Tibial nerve (tissue), 4 donors: ENCODE measurements around the gene EFNA5. TPM values are rescaled to one million over a fixed set of nuclear protein-coding genes. Genes with fewer than 3 reads are reported as not detected.

Source experiments
- DNase-seq, 2 donors: peaks; one replicate each; pipeline ENCODE4 v3.0.0-alpha.2; 2019; ENCODE audit warnings: low spot score in 2 of 2
- H3K27ac ChIP-seq, 4 donors: fragments of 200-600 bp; sonication (generic) in 3 of 4; one replicate each; pipeline ENCODE4 v1.5.1; 2017 to 2019; ENCODE audit warnings: mild to moderate bottlenecking in 1 of 4
- H3K27me3 ChIP-seq, 2 donors: fragments of 200-600 bp; sonication (generic) in 1 of 2; one replicate each; pipeline versions ENCODE4 v1.5.1 to v1.6.0; 2017 to 2019
- H3K36me3 ChIP-seq, 3 donors: fragments of 200-600 bp; sonication (generic); one replicate each; pipeline ENCODE4 v1.5.1; 2018 to 2019
- H3K4me1 ChIP-seq, 4 donors: fragments of 200-600 bp; sonication (generic) in 3 of 4; one replicate each; pipeline ENCODE4 v1.5.1; 2017 to 2019
- H3K4me3 ChIP-seq, 4 donors: fragments of 200-600 bp; sonication (generic) in 3 of 4; one replicate each; pipeline ENCODE4 v1.5.1; 2017 to 2019; ENCODE audit warnings: mild to moderate bottlenecking in 1 of 4, moderate library complexity in 1 of 4
- H3K9me3 ChIP-seq, 4 donors: fragments of 200-600 bp; sonication (generic) in 3 of 4; one replicate each; pipeline ENCODE4 v1.5.1; 2017 to 2019
- EP300 ChIP-seq, 2 donors: sonication (generic); formaldehyde crosslinking; IDR thresholded peaks; one replicate each; pipeline ENCODE4 v1.6.1; 2017; ENCODE audit warnings: antibody characterized with exemption in 2 of 2, mild to moderate bottlenecking in 1 of 2
- POLR2A ChIP-seq, 2 donors: fragments of 450-650 bp; IDR thresholded peaks; one replicate each; pipeline ENCODE4 v1.6.1; 2017; ENCODE audit warnings: antibody characterized with exemption in 2 of 2, mild to moderate bottlenecking in 2 of 2, moderate library complexity in 2 of 2
- WGBS, 2 donors: methylation state at CpG; one replicate each; pipeline ENCODE4 v1.1.5; 2018; 5-methylcytosine and 5-hydroxymethylcytosine counted together
- total RNA-seq, 4 donors: library from RNA; depleted of rRNA; stranded (reverse); fragments of >200 nt; gene quantifications; one replicate each; pipeline ENCODE4 v1.1.0, GENCODE V29; 2016
- TF ChIP-seq, protein P1 (sequence below), 5 experiments: fragments of 200-600 bp in 3 of 5; fragments of 450-650 bp in 2 of 5; sonication (generic) in 3 of 5; IDR thresholded peaks; one replicate each; pipeline ENCODE4 v1.5.1; 2016 to 2019; ENCODE audit warnings: antibody characterized with exemption in 5 of 5, mild to moderate bottlenecking in 3 of 5, moderate library complexity in 2 of 5

EFNA5 gene
- total RNA-seq, 4 donors from 2014 or later: 6.3 to 10.2 (median 6.9) TPM

- no peak for DNase-seq
These were observed 30.2 kb downstream of the EFNA5 start for GRCh38 chr5:107640568-107640967.

DNA sequence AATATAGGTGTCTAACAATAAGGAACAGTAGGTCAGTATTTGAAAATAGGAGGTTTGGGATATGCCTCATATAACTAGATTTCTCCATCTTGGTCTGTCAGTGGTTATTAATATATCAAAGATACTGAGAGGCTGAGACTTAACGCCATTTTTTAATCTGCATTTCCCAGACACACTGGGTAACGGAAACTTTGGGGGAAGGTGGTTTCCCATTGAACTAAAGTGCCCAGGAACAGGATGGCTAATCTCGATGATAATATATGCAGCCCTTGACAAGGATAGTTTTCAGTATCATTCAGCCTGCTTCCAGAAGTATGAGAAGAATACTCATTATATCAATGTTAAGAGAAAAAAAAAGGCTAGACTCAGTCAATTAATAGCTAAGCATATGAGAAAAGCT, 30.7 kb downstream of the EFNA5 start:
- DNase-seq: no peak
- WGBS, 2 donors: 90 to 92% methylated on average over 3 of the region's 3 CpGs
- H3K27me3 ChIP-seq: no peaks in the 10 kb centered on the region
- TF ChIP-seq, protein P1, sequence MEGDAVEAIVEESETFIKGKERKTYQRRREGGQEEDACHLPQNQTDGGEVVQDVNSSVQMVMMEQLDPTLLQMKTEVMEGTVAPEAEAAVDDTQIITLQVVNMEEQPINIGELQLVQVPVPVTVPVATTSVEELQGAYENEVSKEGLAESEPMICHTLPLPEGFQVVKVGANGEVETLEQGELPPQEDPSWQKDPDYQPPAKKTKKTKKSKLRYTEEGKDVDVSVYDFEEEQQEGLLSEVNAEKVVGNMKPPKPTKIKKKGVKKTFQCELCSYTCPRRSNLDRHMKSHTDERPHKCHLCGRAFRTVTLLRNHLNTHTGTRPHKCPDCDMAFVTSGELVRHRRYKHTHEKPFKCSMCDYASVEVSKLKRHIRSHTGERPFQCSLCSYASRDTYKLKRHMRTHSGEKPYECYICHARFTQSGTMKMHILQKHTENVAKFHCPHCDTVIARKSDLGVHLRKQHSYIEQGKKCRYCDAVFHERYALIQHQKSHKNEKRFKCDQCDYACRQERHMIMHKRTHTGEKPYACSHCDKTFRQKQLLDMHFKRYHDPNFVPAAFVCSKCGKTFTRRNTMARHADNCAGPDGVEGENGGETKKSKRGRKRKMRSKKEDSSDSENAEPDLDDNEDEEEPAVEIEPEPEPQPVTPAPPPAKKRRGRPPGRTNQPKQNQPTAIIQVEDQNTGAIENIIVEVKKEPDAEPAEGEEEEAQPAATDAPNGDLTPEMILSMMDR (IDR thresholded peaks at IDR 0.05): no peak
- H3K4me1 ChIP-seq: no peaks in the 10 kb centered on the region
- no peak overlapping the region for H3K27ac ChIP-seq
- no peaks in the 10 kb centered on the region for H3K36me3 ChIP-seq
- H3K4me3 ChIP-seq: no peak overlapping the region
- no peaks in the 10 kb centered on the region for H3K9me3 ChIP-seq

More at GRCh38 chr5:107640568-107640967, 30.2 kb downstream of the EFNA5 start:
- H3K4me3 ChIP-seq: no peak overlapping the region
- H3K27ac ChIP-seq: no peak overlapping the region
- no peaks in the 10 kb centered on the region for H3K27me3 ChIP-seq
- H3K4me1 ChIP-seq: no peaks in the 10 kb centered on the region
- H3K9me3 ChIP-seq: no peaks in the 10 kb centered on the region
- WGBS, 2 donors: 89 to 91% methylated on average over 3 of the region's 3 CpGs
- TF ChIP-seq, protein P1 (IDR thresholded peaks at IDR 0.05): no peak
- TF ChIP-seq EP300 (IDR thresholded peaks at IDR 0.05) (no peak), POLR2A (IDR thresholded peaks at IDR 0.05) (no peak)
- no peaks in the 10 kb centered on the region for H3K36me3 ChIP-seq

DNA sequence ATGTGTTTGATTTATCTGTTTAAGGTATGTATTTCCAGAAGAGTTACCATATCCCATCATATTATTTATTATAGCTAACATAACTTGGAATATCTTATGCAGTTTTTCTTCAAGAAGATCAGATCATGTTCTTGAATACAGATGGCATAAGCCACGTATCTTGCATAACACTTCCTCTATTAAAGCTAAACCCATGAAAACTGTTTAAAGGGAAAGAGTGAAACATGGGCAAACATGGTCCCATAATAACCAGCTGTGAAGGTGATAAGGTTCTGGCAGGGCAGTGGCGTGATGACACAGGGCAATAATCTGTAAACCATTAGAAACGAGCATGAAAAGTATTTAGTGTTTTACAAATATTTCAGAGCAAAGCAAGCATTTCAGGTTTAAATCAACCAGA, 34.2 kb downstream of the EFNA5 start:
- H3K27ac ChIP-seq: no peak overlapping the region
- TF ChIP-seq, protein P1 (IDR thresholded peaks at IDR 0.05): no peak
- no peak for TF ChIP-seq POLR2A (IDR thresholded peaks at IDR 0.05)
- TF ChIP-seq EP300 (IDR thresholded peaks at IDR 0.05): no peak
- no peaks in the 10 kb centered on the region for H3K36me3 ChIP-seq
- H3K4me3 ChIP-seq: no peak overlapping the region
- DNase-seq: no peak
- peaks cover 0 to 11% (median 0%) of the 10 kb centered on the region in 4 donors for H3K4me1 ChIP-seq
- no peaks in the 10 kb centered on the region for H3K9me3 ChIP-seq
- 65 to 68% methylated on average over 3 of the region's 3 CpGs for WGBS, 2 donors
- H3K27me3 ChIP-seq: no peaks in the 10 kb centered on the region

- WGBS, 2 donors: 87% methylated on average over 4 of the region's 4 CpGs
These were observed 34.7 kb downstream of the EFNA5 start for GRCh38 chr5:107636068-107636467.

GRCh38 chr5:107634981-107635848, 35.5 kb downstream of the EFNA5 start:
- no peak for TF ChIP-seq EP300 (IDR thresholded peaks at IDR 0.05)
- Histone ChIP-seq H3K4me1 (peaks cover 0 to 11% (median 0%) of the 10 kb centered on the region in 4 donors), H3K9me3 (no peaks in the 10 kb centered on the region), H3K27me3 (no peaks in the 10 kb centered on the region), H3K4me3 (no peak overlapping the region), H3K27ac (no peak overlapping the region), H3K36me3 (no peaks in the 10 kb centered on the region)
- WGBS, 2 donors: 84 to 85% methylated on average over 7 of the region's 7 CpGs
- DNase-seq: no peak

More at GRCh38 chr5:107636068-107636467, 34.7 kb downstream of the EFNA5 start:
- DNase-seq: no peak
- no peaks in the 10 kb centered on the region for H3K36me3 ChIP-seq
- peaks cover 0 to 11% (median 0%) of the 10 kb centered on the region in 4 donors for H3K4me1 ChIP-seq
- no peaks in the 10 kb centered on the region for H3K9me3 ChIP-seq
- TF ChIP-seq EP300 (IDR thresholded peaks at IDR 0.05) (no peak), POLR2A (IDR thresholded peaks at IDR 0.05) (no peak)
- TF ChIP-seq, protein P1 (IDR thresholded peaks at IDR 0.05): no peak
- no peaks in the 10 kb centered on the region for H3K27me3 ChIP-seq
- no peak overlapping the region for H3K27ac ChIP-seq
- no peak overlapping the region for H3K4me3 ChIP-seq
